IPS-NIHi11 (cell line): ENCODE data around the gene CCDC73.
"Not testable (repeated sequence)": the region's sequence is repeated elsewhere in the genome, so short reads cannot be mapped to it uniquely, and the experiment has no call there.

Experiments used
- DNase-seq: peaks from one replicate; pipeline ENCODE4 v3.0.0; 2012; ENCODE audit warnings: mixed read lengths, low spot score

The CCDC73 gene

GRCh38 chr11:32705309-32706033 lies 89.0 kb downstream of the CCDC73 start:
- DNase-seq = no peak

GRCh38 chr11:32704775-32705174 lies 89.7 kb downstream of the CCDC73 start:
- DNase-seq = no peak

GRCh38 chr11:32704261-32704660 lies 90.2 kb downstream of the CCDC73 start:
- DNase-seq = no peak

- no peak for DNase-seq
Observed at GRCh38 chr11:32701616-32702015, 92.8 kb downstream of the CCDC73 start.

- DNase-seq = no peak
Observed at GRCh38 chr11:32698579-32698978, 95.9 kb downstream of the CCDC73 start.

- no peak for DNase-seq
Observed at GRCh38 chr11:32671051-32671450, 123.4 kb downstream of the CCDC73 start.

GRCh38 chr11:32659672-32660071 lies 134.8 kb downstream of the CCDC73 start:
- no peak for DNase-seq

- no peak for DNase-seq
Observed at GRCh38 chr11:32658639-32659406, 135.6 kb downstream of the CCDC73 start.

- no peak for DNase-seq
Observed at GRCh38 chr11:32643526-32643925, 150.9 kb downstream of the CCDC73 start.

- no peak for DNase-seq
Observed at GRCh38 chr11:32641361-32641760, 153.1 kb downstream of the CCDC73 start.

GRCh38 chr11:32635819-32636218 lies 158.6 kb downstream of the CCDC73 start:
- no peak for DNase-seq

- no peak for DNase-seq
Observed at GRCh38 chr11:32630844-32631243, 163.6 kb downstream of the CCDC73 start.

- no peak for DNase-seq
Observed at GRCh38 chr11:32616903-32617302, 177.6 kb downstream of the CCDC73 start.

GRCh38 chr11:32615422-32615821 lies 179.0 kb downstream of the CCDC73 start:
- DNase-seq = peak; percentile 4

- DNase-seq = no peak
Observed at GRCh38 chr11:32613500-32614151, 180.8 kb downstream of the CCDC73 start.

- DNase-seq = no peak
Observed at GRCh38 chr11:32610797-32611352, 183.6 kb downstream of the CCDC73 start.

- not testable (repeated sequence) for DNase-seq
Observed at GRCh38 chr11:32608826-32609225, 185.6 kb downstream of the CCDC73 start.

GRCh38 chr11:32606220-32606619 lies 188.2 kb downstream of the CCDC73 start:
- no peak for DNase-seq

- no peak for DNase-seq
Observed at GRCh38 chr11:32602657-32603415, 191.6 kb downstream of the CCDC73 start.

GRCh38 chr11:32597921-32598320 lies 196.5 kb downstream of the CCDC73 start:
- peak; percentile 7 for DNase-seq

GRCh38 chr11:32596114-32596513 lies 198.3 kb downstream of the CCDC73 start:
- not testable (repeated sequence) for DNase-seq

GRCh38 chr11:32594272-32594671 lies 200.2 kb downstream of the CCDC73 start:
- DNase-seq = no peak
